Measurements from ENCODE around the gene CAPN10. TPM values are rescaled to one million over a fixed set of nuclear protein-coding genes. Genes with fewer than 3 reads are reported as not detected.

CAPN10 gene
- total RNA-seq, 1 experiment from 2014 or later = 61.3 TPM

GRCh38 chr2:240569523-240569997, 17.0 kb upstream of the CAPN10 start:
- Mint-ChIP-seq H3K36me3 (no peaks in the 10 kb centered on the region), H3K27me3 (ENCODE audit: low read depth) (peaks cover 28% of the 10 kb centered on the region), H3K9me3 (no peaks in the 10 kb centered on the region), H3K4me3 (peak overlapping the region; percentile 65), H3K27ac (no peak overlapping the region), H3K4me1 (peaks cover 20% of the 10 kb centered on the region)
- DNase-seq (ENCODE audit: low spot score) (peak; percentile 7), ATAC-seq (no peak)
- no peak for TF ChIP-seq NR3C1 (CRISPR knock-in tag; conservative IDR thresholded peaks at IDR 0.05; ENCODE audit: low read depth)
- TF ChIP-seq CTCF (IDR thresholded peaks at IDR 0.05) = no peak
- TF ChIP-seq ZNF425 (CRISPR knock-in tag; conservative IDR thresholded peaks at IDR 0.05) = no peak
- TF ChIP-seq GRHL2 (CRISPR knock-in tag; IDR thresholded peaks at IDR 0.05; ENCODE audit: insufficient replicate concordance, severe bottlenecking) = no peak
- no peak for TF ChIP-seq CDX4 (CRISPR knock-in tag; IDR thresholded peaks at IDR 0.05; ENCODE audit: borderline replicate concordance)
- TF ChIP-seq E2F4 (CRISPR knock-in tag; IDR thresholded peaks at IDR 0.05; ENCODE audit: borderline replicate concordance, low read depth) = no peak
- no peak for TF ChIP-seq ESRRA (CRISPR knock-in tag; IDR thresholded peaks at IDR 0.05; ENCODE audit: borderline replicate concordance)
- TF ChIP-seq SMAD4 (CRISPR knock-in tag; IDR thresholded peaks at IDR 0.05) = no peak
- TF ChIP-seq RORB (CRISPR knock-in tag; IDR thresholded peaks at IDR 0.05) = no peak
- no peak for TF ChIP-seq NFATC4 (CRISPR knock-in tag; IDR thresholded peaks at IDR 0.05)
- TF ChIP-seq ETV6 (CRISPR knock-in tag; IDR thresholded peaks at IDR 0.05) = no peak
- TF ChIP-seq GABPB1 (CRISPR knock-in tag; IDR thresholded peaks at IDR 0.05) = no peak
- no peak for TF ChIP-seq ATF2 (CRISPR knock-in tag; IDR thresholded peaks at IDR 0.05; ENCODE audit: borderline replicate concordance, low read depth)
- no peak for TF ChIP-seq PREB (CRISPR knock-in tag; IDR thresholded peaks at IDR 0.05; ENCODE audit: borderline replicate concordance)
- no peak for TF ChIP-seq ZNF512 (CRISPR knock-in tag; IDR thresholded peaks at IDR 0.05; ENCODE audit: borderline replicate concordance)
- TF ChIP-seq MXD4 (CRISPR knock-in tag; IDR thresholded peaks at IDR 0.05; ENCODE audit: borderline replicate concordance) = no peak
- CTCF ChIA-PET = interaction anchor here (1.1 to 2.1 kb wide), 3 partner anchors 11 to 17 kb away, joined by 4 to 14 read pairs (median 12); partner anchors contain the start of gene CAPN10
- POLR2A ChIA-PET = no interaction called here
